ENCODE results near the gene DMPK.

Gene DMPK

GRCh38 chr19:45786533-45786894 lies 4.2 kb upstream of the DMPK start:
- no peak for DNase-seq (ENCODE audit: low read depth in 3 of 3)

- no peak for DNase-seq (ENCODE audit: low read depth in 3 of 3)
Measured at GRCh38 chr19:45785781-45786532, 3.7 kb upstream of the DMPK start.

GRCh38 chr19:45785097-45785496 lies 2.8 kb upstream of the DMPK start:
- no peak for DNase-seq (ENCODE audit: low read depth in 3 of 3)

GRCh38 chr19:45784096-45784495 lies 1.8 kb upstream of the DMPK start:
- DNase-seq (ENCODE audit: low read depth in 3 of 3): no peak

- no peak for DNase-seq (ENCODE audit: low read depth in 3 of 3)
Measured at GRCh38 chr19:45782820-45783785, 813 bp upstream of the DMPK start.

- DNase-seq (ENCODE audit: low read depth in 3 of 3): no peak
Measured at GRCh38 chr19:45781214-45782161, 802 bp downstream of the DMPK start.

- DNase-seq (ENCODE audit: low read depth in 3 of 3): no peak
Measured at GRCh38 chr19:45780448-45781213, 1.7 kb downstream of the DMPK start.

- no peak for DNase-seq (ENCODE audit: low read depth in 3 of 3)
Measured at GRCh38 chr19:45780146-45780447, 2.2 kb downstream of the DMPK start.

- peak; percentile 76 to 97 (median 81) for DNase-seq (ENCODE audit: low read depth in 3 of 3)
Measured at GRCh38 chr19:45779231-45780145, 2.8 kb downstream of the DMPK start.

GRCh38 chr19:45778010-45778661 lies 4.2 kb downstream of the DMPK start:
- DNase-seq (ENCODE audit: low read depth in 3 of 3): no peak

GRCh38 chr19:45777395-45777961 lies 4.8 kb downstream of the DMPK start:
- DNase-seq (ENCODE audit: low read depth in 3 of 3): no peak

- no peak for DNase-seq (ENCODE audit: low read depth in 3 of 3)
Measured at GRCh38 chr19:45774765-45775164, 7.5 kb downstream of the DMPK start.

- no peak for DNase-seq (ENCODE audit: low read depth in 3 of 3)
Measured at GRCh38 chr19:45773384-45773783, 8.9 kb downstream of the DMPK start.

- DNase-seq (ENCODE audit: low read depth in 3 of 3): no peak
Measured at GRCh38 chr19:45772912-45773311, 9.4 kb downstream of the DMPK start.

GRCh38 chr19:45772130-45772840 lies 10.0 kb downstream of the DMPK start:
- DNase-seq (ENCODE audit: low read depth in 3 of 3): no peak

GRCh38 chr19:45771311-45771933 lies 10.9 kb downstream of the DMPK start:
- no peak for DNase-seq (ENCODE audit: low read depth in 3 of 3)

- DNase-seq (ENCODE audit: low read depth in 3 of 3): peak; percentile 76 to 89 (median 78)
Measured at GRCh38 chr19:45770192-45771101, 11.8 kb downstream of the DMPK start.

All from stimulated activated CD4-positive, alpha-beta T cell treated with anti-CD3 and anti-CD28 coated beads, TNF-alpha, amount 100 ng/mL, for 24 hours (primary cell).